Gastroesophageal sphincter (tissue), 3 donors: ENCODE results near the gene CCSER1.

ENCODE experiments used
- EP300 ChIP-seq: sonication (generic); formaldehyde crosslinking; IDR thresholded peaks from one replicate; pipeline ENCODE4 v1.6.1; 2017; ENCODE audit warnings: antibody characterized with exemption, mild to moderate bottlenecking
- POLR2A ChIP-seq, 2 donors: fragments of 450-650 bp; IDR thresholded peaks; one replicate each; pipeline ENCODE4 v1.6.1; 2017; ENCODE audit warnings: antibody characterized with exemption in 2 of 2, mild to moderate bottlenecking in 2 of 2, moderate library complexity in 1 of 2
- POLR2AphosphoS5 ChIP-seq: sonication (generic); formaldehyde crosslinking; IDR thresholded peaks from one replicate; pipeline ENCODE4 v1.6.1; 2017; ENCODE audit warnings: antibody characterized with exemption
- TF ChIP-seq, protein P1 (sequence below), 4 experiments: fragments of 200-600 bp in 2 of 4; fragments of 450-650 bp in 2 of 4; sonication (generic) in 1 of 4; IDR thresholded peaks; one replicate each; pipeline ENCODE4 v1.5.1; 2017 to 2019; ENCODE audit warnings: antibody characterized with exemption in 4 of 4, mild to moderate bottlenecking in 2 of 4, moderate library complexity in 2 of 4

GRCh38 chr4:90718931-90719330 lies 591.7 kb downstream of the CCSER1 start:
- TF ChIP-seq, protein P1, sequence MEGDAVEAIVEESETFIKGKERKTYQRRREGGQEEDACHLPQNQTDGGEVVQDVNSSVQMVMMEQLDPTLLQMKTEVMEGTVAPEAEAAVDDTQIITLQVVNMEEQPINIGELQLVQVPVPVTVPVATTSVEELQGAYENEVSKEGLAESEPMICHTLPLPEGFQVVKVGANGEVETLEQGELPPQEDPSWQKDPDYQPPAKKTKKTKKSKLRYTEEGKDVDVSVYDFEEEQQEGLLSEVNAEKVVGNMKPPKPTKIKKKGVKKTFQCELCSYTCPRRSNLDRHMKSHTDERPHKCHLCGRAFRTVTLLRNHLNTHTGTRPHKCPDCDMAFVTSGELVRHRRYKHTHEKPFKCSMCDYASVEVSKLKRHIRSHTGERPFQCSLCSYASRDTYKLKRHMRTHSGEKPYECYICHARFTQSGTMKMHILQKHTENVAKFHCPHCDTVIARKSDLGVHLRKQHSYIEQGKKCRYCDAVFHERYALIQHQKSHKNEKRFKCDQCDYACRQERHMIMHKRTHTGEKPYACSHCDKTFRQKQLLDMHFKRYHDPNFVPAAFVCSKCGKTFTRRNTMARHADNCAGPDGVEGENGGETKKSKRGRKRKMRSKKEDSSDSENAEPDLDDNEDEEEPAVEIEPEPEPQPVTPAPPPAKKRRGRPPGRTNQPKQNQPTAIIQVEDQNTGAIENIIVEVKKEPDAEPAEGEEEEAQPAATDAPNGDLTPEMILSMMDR (IDR thresholded peaks at IDR 0.05), result no peak
- no peak for TF ChIP-seq POLR2A (IDR thresholded peaks at IDR 0.05)
- TF ChIP-seq POLR2AphosphoS5, result no peak
- TF ChIP-seq EP300, result no peak
